ENCODE measurements around the gene VGLL4. TPM values are rescaled to one million over a fixed set of nuclear protein-coding genes. Genes with fewer than 3 reads are reported as not detected.

VGLL4 gene
- total RNA-seq, 1 donor from 2014 or later = 94.2 TPM

DNA sequence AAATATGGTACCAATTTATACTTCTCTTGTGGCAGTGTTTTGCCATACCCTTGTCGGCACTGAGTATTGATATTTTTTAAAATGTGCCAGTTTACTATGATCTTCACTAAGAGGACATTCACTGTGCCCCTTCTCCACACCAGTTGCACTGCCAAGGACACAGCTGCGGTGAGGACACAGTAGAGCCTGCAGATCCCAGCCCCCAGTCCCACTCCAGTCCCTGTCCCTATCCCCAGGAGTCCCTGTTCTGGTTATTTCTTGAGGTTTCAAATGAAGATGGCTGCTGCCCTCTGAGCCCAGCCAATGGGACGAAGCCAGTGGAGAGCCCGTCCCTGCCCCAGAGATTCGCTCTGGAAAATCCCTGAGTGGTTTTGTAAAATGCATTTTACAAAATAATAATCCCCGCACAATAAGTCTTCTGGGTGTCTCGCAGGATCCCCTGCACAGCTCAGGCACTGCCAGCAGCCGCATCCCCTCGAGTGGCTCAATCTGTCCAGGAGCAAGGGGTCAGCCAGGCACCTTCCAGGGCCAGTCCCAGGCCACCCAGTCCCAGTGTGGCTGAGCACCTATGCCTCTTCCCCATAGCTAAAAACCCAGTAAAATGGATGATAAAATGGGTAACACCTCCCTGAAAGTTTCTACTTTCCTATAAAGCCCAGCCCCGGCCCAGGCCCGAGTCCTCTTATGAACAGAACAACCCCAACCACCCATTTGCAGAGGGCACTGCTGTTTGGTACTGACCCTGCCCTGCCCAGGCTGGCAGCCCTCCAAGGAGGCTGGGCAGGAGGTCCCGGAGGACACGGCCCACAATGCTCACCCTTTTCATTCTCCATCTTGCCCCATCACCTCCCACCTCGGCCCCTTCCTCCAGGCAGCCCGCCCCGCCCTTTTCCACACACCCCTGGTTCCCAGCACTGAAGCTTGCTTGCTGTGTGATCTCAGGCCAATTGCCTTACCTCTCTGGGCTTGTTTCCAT is 91.1 kb downstream of the VGLL4 start:
- no peak for DNase-seq (ENCODE audit: low spot score)

DNA sequence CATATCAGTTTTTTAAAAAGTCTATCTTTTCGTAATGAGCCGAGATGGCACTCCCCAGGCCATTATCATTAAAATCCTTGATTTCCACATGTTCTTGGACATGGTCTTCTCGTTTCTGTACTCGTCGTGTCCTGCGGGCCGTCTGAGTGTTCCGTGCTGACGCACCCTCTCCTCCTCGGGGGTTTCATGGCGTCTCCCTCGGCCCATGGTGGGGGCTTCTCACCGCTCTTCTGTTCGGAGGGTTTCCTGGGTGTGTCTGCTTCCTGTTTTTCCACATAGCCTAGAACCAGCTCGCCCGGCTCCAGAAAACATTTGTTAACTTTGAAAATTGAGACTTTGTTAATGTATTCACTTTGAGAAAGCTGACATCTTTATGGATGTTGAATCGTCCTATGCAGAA is 92.7 kb downstream of the VGLL4 start:
- no peak for DNase-seq (ENCODE audit: low spot score)

DNA sequence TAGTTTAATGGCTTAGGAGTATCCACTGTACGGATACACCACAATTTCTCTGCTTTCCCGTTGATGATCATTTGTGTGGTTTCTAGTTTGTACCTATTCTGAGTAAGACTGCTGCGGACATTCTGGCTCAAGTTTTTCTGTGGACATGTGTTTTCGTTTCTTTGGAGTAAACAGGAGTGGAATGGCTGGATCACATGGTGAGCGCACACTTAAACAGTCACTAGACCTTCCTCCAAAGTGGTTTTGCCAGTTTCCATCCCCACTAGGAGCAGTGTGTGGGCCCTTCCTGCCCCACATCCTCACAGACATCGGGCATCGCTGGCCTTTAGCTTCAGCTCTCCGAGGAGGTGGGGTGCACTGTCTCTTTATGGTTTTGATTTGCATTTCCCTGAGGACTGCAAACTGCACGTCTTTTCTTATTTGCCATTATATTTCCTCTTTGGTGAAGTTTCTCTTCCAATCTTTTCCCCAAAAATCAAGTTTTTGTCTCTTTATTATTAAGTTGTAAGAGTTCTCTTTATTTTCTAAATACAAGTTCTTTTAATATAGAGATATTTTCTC is 94.1 kb downstream of the VGLL4 start:
- no peak for DNase-seq (ENCODE audit: low spot score)

DNA sequence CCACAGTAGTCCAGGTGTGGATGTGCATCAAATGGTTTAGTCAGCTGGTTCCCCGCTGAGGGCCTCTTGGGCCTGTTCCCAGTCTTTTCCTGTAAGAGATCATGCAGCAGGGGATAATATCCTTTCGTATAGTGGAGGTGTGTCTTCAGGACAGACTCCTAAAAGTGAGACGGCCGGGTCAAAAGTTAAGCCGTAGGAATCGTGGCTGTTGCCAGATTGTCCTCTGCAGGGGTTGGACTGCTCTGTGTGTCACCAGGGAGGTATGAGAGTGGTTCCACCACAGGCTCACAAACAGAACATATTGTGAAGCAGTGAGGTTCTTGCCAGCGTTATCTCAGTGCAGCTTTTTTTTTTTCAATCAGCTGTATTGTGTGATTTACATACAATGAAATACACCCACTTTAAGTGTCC is 95.0 kb downstream of the VGLL4 start:
- no peak for DNase-seq (ENCODE audit: low spot score)

DNA sequence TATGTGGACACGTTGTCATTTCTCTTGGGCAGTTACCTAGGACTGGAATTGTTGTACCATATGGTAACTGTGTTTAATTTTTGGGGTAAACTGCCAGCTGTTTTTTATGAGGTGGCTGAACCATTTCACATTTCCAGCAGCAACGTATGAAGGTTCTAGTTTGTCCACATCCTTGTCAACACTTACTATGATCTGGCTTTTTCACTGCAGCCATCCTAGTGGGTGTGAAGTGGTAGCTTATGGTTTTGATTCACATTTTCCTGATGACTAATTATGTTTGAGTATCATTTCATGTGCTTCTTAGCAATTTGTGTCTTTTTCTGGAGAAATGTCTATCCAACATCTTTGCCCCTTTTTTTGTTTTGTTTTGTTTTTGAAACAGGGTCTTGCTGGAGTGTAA is 96.2 kb downstream of the VGLL4 start:
- DNase-seq (ENCODE audit: low spot score) = no peak

DNA sequence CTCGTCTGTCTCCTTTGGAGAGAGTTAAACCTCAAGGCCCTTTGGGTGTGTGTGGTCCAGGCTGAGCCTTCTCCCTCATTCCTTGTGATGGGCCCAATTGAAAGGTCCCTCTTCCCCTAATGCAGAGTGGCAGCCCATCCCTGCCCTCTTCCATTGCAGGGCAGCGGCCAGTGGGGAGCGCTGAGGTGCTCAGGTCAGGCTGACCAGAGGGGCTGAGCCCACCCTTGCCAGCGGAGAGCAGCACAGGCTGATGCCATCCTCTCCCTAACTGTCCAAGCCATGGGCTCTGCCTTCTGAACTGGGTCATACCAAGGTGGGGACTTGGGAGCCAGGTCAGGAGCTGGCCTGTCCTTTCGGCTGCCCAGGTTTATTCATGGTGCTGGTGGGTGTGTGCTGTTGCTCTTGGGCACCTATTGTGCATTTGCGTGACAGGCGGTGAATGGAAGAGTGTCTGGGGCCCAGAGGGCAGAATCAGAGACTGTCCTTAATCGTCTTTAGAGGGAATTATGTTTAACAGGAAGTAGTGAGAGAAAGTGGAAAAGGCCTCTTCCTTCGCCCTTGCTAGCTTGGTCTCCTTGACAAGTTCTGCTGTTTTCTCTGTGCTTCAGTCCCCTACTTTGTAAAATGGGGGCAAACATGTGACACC is 96.9 kb downstream of the VGLL4 start:
- no peak for DNase-seq (ENCODE audit: low spot score)

DNA sequence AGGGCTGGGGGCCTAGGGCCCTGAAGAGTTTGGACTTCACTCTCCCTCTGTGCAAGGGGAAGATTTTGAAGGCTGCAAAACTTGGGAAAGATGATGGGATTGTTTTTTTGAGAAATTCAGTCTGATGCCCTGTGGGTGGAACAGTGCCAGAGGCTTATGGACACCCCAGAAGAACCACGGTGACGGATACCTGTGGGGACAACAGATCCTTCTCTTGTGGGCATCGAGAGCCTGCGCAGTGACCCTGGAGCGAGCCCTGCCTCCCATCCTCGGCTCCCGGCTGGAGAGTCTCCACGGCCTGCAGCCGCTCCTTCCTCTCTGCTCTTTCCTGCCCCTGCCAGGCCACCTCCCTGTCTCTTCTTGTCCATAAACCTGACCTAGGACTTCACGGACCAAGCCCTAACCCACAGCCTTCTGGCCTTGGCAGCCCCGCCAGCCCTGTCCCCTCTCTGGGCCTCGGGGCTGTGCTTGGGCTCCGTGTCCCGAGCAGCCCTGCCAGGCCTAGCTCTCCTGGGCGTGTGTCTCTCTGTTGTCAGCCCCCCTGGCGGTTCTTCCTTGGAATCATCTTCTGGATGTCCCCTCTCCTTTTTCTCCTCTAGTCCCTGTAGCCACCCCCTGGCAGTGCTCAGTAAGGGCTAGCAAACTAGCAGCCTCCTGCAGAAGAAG is 98.4 kb downstream of the VGLL4 start:
- no peak for DNase-seq (ENCODE audit: low spot score)

DNA sequence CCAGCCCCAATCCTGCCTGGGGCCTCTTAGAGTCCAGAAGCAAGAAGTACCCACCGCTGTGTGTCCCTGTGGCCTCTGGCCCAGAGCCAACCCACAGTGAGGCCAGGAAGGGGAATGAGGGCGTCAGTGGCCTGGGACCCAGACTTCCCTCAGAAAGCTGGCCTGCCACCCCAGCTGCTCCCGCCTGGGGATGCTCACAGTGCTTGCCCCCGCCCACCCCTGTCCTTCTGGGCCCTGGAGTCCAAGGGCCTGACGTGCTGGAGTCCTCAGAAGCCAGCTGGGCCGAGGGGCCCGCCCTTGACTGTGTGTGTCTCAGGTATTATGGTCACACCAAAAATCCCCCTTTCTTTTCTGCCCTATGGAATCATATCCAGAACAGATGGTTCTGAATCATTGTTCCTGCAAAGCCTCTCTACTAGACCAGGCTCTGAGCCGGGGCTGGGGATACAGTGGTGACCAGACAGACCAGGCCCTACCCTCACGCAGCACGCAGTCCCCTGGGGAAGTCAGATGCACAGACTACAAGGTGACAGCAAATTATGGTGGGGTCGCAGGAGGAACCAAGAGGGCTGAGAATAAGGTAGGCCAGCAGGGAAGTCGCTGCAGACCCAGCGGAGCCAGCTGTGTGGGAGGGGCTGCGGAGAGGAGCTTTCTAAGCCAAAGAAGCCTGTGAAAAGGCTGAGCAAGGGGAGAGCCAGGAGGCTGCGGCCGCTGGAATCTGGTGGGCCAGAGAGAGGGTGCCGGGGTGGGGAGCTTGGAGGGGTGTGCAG is 99.1 kb downstream of the VGLL4 start:
- no peak for DNase-seq (ENCODE audit: low spot score)

DNA sequence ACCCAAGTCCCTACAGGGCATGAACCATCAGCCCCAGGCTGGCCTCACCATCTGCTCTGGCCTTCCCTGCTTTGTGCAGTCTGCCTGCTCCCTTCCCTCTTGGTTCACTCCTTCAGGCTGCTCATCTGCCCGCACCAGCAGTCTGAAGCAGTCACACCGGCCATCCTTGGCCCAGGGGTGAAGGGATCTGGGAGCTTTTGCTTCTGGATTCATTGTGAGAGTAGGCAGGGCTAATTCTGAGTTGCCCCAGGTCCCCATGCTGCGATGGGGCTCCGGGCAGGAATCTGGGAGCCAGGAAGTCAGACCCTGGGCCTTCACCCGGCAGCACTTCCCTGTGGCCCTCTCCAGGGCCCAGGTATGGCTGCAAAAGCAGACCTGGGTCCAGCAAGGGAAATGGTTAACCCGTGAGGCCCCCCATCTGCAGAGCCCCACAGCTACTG is 99.7 kb downstream of the VGLL4 start:
- DNase-seq (ENCODE audit: low spot score) = no peak

DNA sequence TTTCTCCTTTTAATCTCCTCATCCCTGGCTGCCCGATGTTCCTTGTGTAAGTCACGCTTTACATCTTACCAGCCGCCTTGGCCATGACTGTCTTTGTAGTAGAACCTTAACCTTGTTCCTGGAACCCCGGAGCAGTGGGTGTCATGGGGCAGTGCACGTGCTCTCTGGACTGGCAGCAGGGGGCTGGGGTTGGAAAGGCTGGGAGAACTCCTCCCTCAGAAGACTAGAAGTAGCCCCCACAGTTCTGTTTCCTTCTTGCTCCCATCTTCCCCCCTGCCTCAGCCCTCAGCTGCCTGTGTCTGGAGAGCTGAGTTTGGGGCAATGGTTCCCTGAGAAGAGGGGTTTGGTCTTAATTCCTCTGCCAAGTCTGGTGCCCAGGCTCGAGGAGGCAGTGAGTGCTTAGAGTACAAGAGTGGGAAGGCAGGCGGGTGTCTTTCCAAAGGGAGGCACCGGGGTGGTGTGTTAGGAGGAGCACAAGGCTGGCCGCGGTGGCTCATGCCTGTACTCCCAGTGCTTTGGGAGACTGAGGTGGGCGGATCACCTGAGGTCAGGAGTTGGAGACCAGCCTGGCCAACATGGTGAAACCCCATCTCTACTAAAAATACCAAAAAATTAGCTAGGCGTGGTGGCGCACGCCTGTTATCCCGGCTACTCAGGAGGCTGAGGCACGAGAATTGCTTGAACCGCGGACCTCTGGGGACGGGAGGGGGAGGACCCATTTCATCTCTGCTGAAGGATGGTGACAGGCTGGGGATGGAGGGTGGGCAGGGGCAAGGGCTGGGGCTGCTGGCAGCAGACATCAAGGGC is 100.4 kb downstream of the VGLL4 start:
- no peak for DNase-seq (ENCODE audit: low spot score)

DNA sequence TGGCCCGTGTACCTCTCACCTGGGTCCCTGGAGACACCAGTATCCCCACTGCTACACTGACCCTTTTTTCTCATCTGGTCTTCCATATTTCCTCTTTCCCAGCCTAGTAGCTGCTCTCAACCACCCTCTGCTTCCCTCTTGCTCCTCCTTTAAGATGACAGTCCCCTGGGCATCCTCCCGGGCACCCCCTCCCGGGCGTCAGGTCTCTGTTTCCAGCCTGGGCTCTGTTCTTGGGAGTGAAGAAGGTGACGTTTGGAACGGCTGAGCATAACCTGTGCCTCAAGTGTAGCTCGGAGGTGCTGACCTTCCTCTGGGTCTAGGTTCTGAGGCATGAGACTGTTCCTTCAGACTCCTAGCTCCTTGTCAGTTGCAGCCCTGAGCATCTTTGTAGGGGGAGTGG is 101.2 kb downstream of the VGLL4 start:
- no peak for DNase-seq (ENCODE audit: low spot score)

DNA sequence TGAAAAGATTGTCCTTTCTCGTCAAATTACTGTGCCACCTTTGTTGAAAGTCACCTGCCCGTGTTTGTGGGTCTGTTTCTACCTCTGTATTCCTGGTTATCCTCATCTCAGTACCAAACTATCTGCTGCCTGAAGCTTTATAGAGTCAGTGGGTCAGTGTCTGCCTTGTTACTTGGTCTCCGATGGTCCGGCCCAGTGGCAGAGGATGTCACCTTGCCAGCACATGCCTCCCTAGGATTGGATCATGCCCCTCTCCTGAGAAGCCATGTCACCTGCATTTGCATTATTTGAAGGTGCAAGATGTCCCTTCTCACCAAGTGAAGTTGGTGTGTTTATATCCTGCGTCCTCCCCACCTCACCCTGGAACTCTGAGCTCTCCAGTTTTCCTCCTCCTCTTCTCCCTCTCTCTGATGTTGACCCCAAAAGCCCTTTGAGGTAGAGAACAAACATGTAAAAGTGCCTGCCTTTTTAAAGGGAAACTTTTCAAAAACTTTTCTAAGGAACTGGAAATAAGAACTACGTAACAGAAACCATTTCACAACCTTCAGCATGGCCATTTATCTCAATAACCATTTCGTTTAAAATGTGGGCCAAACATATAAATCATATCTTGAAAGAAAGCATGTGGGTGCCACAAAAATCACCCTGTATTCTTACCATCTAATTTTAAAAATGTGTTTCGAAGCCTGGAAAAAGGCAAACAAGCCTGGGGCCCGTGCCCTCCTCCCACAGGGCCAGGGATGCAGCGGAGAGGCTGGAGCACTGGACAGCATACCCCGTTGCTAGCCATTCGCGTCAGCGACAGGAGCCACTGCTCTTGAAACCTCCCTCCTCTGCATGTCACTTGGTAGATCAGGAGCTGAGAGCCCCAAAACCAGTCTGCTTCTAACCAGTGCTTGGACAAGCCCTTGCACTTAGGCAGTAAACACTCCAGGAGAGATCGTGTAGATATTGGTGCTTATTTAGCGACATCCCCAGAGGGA is 102.1 kb downstream of the VGLL4 start:
- DNase-seq (ENCODE audit: low spot score) = no peak

DNA sequence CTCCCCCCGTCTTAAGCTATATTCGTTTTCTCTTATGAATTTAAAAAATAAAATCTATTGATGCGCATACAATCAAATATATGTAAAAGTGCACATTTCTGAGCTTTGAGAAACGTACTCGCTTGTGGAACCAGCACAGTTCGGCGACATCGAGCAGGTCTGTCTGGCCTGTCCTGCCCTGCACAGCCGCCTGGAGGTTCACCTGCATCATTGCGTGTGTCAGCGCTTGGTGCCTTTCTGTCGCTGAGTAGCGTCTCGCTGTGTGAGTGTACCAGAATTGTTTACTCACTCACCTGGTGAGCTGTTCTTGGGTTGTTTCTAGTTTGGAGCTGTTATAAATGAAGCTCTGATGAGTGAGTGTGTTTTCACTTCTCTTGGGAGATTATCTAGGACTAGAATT is 104.0 kb downstream of the VGLL4 start:
- DNase-seq (ENCODE audit: low spot score) = no peak

DNA sequence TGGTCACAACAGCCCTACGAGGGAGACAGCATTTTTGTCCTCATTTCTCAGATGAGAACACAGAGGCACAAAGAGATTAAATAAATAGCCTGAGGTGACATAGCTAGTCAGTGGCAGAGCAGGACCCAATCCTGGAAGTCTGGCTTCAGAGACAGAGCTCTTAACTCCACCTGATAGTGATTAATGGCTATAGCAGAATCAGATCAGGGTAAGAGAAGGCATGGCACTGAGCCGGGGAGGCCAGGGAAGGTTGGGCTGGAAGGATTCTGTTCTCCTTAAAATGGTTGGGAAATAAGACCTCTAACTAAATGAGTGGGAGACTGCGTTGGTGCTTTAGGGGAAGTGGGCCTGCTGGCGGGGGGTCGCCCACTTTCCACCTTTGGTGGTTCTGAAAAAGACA is 104.5 kb downstream of the VGLL4 start:
- DNase-seq (ENCODE audit: low spot score) = no peak

DNA sequence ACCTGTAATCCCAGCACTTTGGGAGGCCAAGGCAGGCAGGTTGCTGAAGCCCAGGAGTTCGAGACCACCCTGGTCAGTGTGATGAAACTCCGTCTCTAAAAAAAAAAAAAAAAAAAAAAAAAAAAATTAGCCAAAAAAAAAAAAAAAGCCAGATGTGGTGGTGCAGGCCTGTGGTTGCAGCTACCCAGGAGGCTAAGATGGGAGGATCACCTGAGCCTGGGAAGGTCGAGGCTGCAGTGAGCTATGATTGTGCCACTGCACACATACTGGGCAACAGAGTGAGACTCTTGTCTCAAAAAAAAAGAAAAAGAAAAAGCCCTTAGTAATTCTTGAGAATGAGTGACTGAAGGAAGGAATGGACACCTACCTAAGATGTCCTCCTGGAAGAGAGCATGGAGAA is 105.1 kb downstream of the VGLL4 start:
- DNase-seq (ENCODE audit: low spot score) = no peak

DNA sequence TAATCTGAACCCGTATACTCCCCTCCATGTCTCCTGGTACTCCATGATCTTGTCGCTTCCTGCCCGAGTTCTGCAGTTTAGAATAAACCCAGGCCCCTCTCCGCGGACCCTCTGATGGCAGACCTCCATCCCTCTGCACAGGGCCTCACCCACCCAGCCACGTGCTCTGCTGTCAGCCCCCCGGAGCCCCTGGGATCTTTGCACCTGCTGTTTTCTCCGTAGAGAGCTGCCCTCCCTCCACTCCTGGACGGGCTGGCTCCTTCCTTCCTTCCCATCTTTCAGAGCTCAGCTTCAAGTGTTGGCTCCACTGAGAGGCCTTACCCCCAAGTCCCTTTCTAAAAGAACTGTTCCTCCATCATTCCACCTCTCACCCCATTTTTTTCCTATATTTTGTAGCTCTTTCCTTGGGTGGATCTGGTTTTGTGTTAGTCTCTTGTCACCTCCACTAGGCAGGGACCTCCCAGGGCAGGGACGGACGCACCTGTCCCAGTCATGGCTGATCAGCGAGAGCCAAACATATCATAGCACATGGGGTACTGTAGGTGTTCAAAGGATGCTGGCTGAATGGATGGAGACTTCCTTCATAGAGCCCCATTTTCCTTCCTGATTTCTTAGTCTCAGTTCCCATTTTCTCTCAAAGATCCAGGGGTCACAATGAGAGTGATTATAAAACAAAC is 106.6 kb downstream of the VGLL4 start:
- DNase-seq (ENCODE audit: low spot score) = no peak

DNA sequence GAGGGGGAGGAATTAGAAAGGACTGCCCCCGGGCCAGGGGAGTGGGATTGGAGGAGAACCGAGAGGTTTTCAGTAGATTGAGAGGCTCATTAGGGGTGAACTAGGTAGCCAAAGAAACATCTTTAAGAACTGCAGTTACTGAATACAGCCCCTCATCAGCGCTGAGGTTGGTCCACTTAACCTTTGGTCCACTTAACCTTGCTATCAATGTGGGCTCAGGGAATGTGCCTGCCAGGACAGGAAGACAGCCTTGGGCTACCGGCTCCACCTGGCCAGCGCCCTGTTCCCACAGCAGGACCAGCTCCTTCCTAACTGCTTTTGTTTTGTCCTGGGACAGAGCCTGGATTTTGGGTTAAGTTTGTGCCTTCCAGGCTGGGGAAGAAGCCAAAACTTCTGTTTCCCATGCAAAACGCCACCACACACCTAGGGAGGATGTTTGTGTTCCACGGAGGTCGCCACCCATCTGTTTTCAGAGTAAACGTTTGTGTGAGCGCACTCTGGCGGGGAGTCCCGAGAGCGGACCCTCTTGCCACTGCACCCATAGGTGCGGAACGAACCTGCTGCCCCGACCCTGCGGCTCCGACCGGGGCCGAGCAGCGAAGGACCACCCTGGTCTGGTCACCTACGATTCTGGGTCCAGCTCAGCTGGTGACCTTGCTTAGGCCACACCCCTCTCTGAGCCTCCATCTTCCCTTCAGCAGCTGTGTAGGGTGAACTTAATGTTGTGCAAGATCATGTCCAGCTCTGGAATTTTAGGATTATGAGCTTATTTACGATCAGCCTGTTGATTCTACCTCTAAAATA is 107.4 kb downstream of the VGLL4 start:
- no peak for DNase-seq (ENCODE audit: low spot score)

Measured in mucosa of gallbladder (tissue), 1 donor.